Astrocyte (in vitro differentiated cells and primary cell): Measurements from ENCODE around the gene RBBP8NL.

Experiments
- EZH2 ChIP-seq: IDR thresholded peaks from 2 replicates; pipeline ENCODE4 v1.6.1; 2012; ENCODE audit warnings: mild to moderate bottlenecking, low read length, inconsistent platforms; ENCODE audit not compliant: insufficient read depth
- TF ChIP-seq, protein P1 (sequence below): IDR thresholded peaks from 2 replicates; pipeline ENCODE4 v1.5.1; 2011; ENCODE audit warnings: low read depth, mild to moderate bottlenecking, inconsistent platforms, low read length, moderate library complexity; ENCODE audit not compliant: insufficient read depth

DNA sequence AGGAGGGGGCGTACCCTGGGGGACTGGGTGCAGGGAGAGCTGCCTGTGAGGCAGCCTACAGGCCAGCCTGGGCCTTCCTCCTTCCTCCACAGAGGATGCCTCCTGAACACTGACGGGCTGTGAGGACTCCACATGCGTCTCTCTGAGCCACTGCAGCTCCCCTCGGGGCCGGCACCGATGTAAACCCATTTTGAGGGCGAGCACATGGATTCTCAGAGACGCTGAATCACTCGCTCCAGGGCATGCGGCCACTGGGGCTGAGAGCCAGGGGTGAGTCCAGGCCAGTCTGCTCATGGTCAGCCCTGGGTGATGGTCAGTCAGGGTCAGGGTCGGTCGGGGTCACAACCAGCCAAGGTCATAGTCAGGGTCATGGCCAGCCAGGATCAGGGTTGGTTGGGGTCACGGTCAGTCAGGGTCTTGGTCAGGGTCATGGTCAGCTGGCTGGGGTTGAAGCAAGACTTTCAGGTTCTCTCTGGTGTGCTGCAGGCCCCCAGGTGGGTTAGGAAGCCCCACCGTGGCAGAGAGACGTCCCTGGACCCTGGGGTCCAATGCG lies 14.7 kb upstream of the RBBP8NL start:
- TF ChIP-seq, protein P1, sequence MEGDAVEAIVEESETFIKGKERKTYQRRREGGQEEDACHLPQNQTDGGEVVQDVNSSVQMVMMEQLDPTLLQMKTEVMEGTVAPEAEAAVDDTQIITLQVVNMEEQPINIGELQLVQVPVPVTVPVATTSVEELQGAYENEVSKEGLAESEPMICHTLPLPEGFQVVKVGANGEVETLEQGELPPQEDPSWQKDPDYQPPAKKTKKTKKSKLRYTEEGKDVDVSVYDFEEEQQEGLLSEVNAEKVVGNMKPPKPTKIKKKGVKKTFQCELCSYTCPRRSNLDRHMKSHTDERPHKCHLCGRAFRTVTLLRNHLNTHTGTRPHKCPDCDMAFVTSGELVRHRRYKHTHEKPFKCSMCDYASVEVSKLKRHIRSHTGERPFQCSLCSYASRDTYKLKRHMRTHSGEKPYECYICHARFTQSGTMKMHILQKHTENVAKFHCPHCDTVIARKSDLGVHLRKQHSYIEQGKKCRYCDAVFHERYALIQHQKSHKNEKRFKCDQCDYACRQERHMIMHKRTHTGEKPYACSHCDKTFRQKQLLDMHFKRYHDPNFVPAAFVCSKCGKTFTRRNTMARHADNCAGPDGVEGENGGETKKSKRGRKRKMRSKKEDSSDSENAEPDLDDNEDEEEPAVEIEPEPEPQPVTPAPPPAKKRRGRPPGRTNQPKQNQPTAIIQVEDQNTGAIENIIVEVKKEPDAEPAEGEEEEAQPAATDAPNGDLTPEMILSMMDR: no peak
- TF ChIP-seq EZH2: no peak
